Limb (tissue), 2 donors: Measurements from ENCODE around the gene MTMR12.
"Not testable (repeated sequence)": the region's sequence is repeated elsewhere in the genome, so short reads cannot be mapped to it uniquely, and the experiment has no call there.

ENCODE experiments used
- DNase-seq, 2 donors: peaks; one replicate each; pipeline ENCODE4 v3.0.0-alpha.2; 2016; ENCODE audit errors: extremely low spot score in 2 of 2

Gene MTMR12

GRCh38 chr5:32299059-32299677 lies 13.6 kb downstream of the MTMR12 start:
- DNase-seq = no peak

GRCh38 chr5:32298059-32298415 lies 14.7 kb downstream of the MTMR12 start:
- DNase-seq = no peak

- DNase-seq = no peak
Observed at GRCh38 chr5:32297181-32298058, 15.3 kb downstream of the MTMR12 start.

- not testable (repeated sequence) for DNase-seq
Observed at GRCh38 chr5:32295966-32296772, 16.6 kb downstream of the MTMR12 start.

- DNase-seq = no peak
Observed at GRCh38 chr5:32291591-32291990, 21.1 kb downstream of the MTMR12 start.

- DNase-seq = no peak
Observed at GRCh38 chr5:32290922-32291321, 21.8 kb downstream of the MTMR12 start.

- DNase-seq = not testable (repeated sequence)
Observed at GRCh38 chr5:32290501-32290900, 22.2 kb downstream of the MTMR12 start.

- DNase-seq = not testable (repeated sequence)
Observed at GRCh38 chr5:32289986-32290385, 22.8 kb downstream of the MTMR12 start.

- DNase-seq = not testable (repeated sequence)
Observed at GRCh38 chr5:32288135-32288534, 24.6 kb downstream of the MTMR12 start.

- not testable (repeated sequence) for DNase-seq
Observed at GRCh38 chr5:32287525-32287924, 25.2 kb downstream of the MTMR12 start.

- DNase-seq = no peak
Observed at GRCh38 chr5:32285510-32286138, 27.1 kb downstream of the MTMR12 start.

GRCh38 chr5:32283539-32284377 lies 29.0 kb downstream of the MTMR12 start:
- no peak for DNase-seq

GRCh38 chr5:32283061-32283460 lies 29.7 kb downstream of the MTMR12 start:
- DNase-seq = no peak

GRCh38 chr5:32282633-32283032 lies 30.1 kb downstream of the MTMR12 start:
- DNase-seq = no peak

GRCh38 chr5:32281378-32282133 lies 31.2 kb downstream of the MTMR12 start:
- DNase-seq = not testable (repeated sequence)

GRCh38 chr5:32280656-32281081 lies 32.1 kb downstream of the MTMR12 start:
- no peak for DNase-seq

GRCh38 chr5:32279786-32280185 lies 33.0 kb downstream of the MTMR12 start:
- no peak for DNase-seq

- DNase-seq = no peak
Observed at GRCh38 chr5:32279223-32279622, 33.5 kb downstream of the MTMR12 start.

- no peak for DNase-seq
Observed at GRCh38 chr5:32278406-32278805, 34.3 kb downstream of the MTMR12 start.

GRCh38 chr5:32277798-32278197 lies 34.9 kb downstream of the MTMR12 start:
- DNase-seq = no peak
